Measurements from ENCODE around the gene C1QTNF8.

Gene C1QTNF8

GRCh38 chr16:1127101-1127500, 31.1 kb upstream of the C1QTNF8 start:
- DNase-seq: no peak

DNA sequence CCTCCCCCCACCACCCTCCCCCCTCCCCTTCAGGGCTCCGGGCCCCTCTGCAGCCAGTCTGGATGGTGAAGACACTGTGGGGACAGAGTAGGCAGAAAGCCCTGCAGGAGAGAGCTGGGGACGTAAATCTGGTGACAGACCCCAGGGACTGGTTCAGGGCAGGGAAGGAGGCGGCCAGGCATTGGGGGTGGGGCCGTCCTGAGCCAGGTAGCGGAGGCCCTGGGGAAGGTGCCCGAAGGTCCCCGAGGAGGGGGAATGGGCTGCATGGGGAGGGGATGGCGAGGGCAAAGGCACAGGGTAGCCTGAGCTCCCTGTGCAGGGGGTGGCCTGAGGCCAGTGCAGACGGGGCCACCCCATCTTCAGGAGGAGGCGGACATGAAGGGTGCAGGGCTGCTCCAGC, 30.5 kb upstream of the C1QTNF8 start:
- DNase-seq: no peak

GRCh38 chr16:1126044-1126443, 30.0 kb upstream of the C1QTNF8 start:
- DNase-seq: no peak

GRCh38 chr16:1125471-1125870, 29.4 kb upstream of the C1QTNF8 start:
- DNase-seq: no peak

DNA sequence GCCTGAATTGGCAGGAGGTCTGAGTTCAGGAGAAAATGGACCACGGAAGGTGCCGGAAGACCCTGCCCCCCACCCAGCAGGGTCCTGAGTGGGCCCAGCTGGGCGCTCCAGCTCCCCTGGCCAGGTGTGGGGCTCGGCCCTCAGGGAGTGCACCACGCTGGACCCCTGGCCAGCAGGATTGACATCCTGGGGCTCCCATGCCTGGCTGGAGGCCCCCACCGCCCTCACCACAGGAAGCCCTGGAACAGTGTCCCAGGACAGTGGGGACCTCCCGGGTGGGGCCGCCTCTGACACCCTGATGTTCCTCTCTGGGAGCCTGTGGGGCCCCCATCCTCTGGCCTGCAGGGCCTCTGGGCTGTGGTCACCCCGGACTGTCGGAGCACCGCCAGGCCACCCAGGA, 28.8 kb upstream of the C1QTNF8 start:
- no peak for DNase-seq

DNA sequence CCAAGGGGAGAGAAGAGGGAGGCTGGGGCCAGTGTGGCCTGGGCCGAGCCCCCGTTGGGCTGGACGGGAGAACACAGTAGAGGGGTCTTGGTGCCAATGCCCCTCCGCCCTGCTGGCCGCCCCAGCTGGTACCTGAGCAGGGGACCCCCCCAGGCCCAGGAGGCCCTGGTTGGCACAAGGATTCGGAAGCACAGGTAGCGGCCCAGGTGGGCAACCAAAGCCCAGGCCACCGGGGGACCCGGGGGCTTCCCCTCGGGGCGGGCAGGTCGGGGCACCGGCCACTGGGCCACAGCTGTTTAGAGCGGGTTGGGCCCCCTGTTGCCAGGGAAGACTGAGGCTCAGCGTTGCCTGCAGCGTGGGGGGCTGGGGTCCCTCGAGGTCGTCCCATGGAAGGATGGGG, 28.2 kb upstream of the C1QTNF8 start:
- DNase-seq: no peak

- no peak for DNase-seq
These were observed 27.6 kb upstream of the C1QTNF8 start for GRCh38 chr16:1123525-1124230.

GRCh38 chr16:1122398-1122765, 26.3 kb upstream of the C1QTNF8 start:
- DNase-seq: no peak

- DNase-seq: no peak
These were observed 25.8 kb upstream of the C1QTNF8 start for GRCh38 chr16:1121601-1122397.

GRCh38 chr16:1121009-1121408, 25.0 kb upstream of the C1QTNF8 start:
- DNase-seq: no peak

GRCh38 chr16:1120577-1120941, 24.5 kb upstream of the C1QTNF8 start:
- no peak for DNase-seq

- DNase-seq: no peak
These were observed 23.9 kb upstream of the C1QTNF8 start for GRCh38 chr16:1119766-1120576.

- DNase-seq: no peak
These were observed 23.1 kb upstream of the C1QTNF8 start for GRCh38 chr16:1119129-1119528.

- no peak for DNase-seq
These were observed 21.9 kb upstream of the C1QTNF8 start for GRCh38 chr16:1117926-1118325.

- DNase-seq: no peak
These were observed 21.3 kb upstream of the C1QTNF8 start for GRCh38 chr16:1117176-1117900.

GRCh38 chr16:1116693-1117077, 20.6 kb upstream of the C1QTNF8 start:
- DNase-seq: no peak

DNA sequence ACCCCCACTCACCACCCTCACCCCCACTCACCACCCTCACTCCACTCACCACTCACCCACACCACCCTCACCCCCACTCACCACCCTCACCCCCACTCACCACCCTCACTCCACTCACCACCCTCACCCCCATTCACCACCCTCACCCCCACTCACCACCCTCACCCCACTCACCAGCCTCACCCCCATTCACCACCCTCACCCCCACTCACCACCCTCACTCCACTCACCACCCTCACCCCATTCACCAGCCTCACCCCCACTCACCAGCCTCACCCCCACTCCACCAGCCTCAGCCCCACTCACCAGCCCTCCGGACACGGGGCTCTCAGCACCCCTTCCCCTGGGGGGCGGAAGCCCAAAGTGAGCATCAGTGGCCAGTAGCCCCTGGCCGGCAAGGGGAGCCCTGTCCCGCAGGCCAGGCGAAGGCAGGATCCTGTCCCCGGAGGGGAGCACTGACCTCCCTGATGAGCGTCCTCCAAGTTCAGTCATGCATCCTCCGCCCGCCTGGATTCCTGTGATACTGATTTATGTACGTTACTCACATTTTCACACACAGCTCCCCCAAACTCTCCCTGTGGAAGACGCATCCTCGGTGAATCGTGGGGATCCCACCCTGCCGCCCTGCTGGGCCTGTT, 18.0 kb upstream of the C1QTNF8 start:
- DNase-seq: no peak

- DNase-seq: no peak
These were observed 17.4 kb upstream of the C1QTNF8 start for GRCh38 chr16:1113489-1113888.

DNA sequence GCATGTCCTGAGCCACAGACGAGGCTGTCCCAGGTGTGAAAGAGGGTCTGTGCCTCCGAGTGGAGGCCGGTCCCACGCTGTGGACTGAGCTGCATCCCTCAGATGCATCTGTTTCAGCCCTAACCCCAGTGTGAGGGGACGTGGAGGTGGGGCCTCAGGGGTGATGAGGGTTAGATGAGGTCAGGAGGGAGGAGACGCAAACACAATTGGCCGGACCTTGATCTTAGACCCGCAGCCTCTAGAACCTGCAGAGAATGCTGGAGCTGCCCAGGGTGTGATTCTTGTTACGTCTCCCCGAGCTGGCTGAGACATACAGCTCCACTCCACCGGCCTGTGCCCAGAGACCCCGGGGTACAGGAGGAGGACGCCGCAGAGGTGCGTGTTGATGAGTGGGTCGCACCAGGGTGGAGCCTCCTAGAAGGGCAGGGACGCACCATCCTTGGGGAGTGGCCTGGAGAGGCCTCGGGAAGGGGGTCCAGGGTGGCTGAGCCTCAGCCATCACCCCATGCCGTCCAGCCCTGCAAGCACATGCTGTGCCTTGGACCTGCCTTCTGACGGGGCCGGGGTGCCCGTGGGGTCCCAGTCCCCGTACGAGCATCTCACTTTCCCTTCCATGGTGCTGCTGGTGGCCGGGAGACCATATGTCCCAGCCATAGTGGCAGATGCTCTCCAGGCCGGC, 16.6 kb upstream of the C1QTNF8 start:
- no peak for DNase-seq

DNA sequence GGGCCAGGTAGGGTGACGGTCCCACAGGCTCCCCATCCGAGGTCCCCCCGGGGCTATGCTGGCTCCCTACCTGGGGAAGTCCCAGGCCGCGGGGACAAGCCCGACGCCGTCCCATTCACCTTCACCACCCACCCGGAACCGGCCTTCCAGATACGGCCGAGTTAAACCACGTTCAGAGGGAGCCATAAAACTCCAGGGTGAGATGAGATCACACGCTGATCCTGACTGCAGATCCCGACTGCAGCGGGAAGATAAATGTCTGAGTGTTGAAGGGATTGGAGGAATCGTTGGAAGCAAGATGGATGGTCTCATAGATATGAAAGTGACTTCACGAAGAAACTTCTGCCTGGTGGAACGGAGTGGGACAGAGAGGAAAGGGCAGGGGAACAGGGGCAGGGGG, 13.6 kb upstream of the C1QTNF8 start:
- no peak for DNase-seq

DNA sequence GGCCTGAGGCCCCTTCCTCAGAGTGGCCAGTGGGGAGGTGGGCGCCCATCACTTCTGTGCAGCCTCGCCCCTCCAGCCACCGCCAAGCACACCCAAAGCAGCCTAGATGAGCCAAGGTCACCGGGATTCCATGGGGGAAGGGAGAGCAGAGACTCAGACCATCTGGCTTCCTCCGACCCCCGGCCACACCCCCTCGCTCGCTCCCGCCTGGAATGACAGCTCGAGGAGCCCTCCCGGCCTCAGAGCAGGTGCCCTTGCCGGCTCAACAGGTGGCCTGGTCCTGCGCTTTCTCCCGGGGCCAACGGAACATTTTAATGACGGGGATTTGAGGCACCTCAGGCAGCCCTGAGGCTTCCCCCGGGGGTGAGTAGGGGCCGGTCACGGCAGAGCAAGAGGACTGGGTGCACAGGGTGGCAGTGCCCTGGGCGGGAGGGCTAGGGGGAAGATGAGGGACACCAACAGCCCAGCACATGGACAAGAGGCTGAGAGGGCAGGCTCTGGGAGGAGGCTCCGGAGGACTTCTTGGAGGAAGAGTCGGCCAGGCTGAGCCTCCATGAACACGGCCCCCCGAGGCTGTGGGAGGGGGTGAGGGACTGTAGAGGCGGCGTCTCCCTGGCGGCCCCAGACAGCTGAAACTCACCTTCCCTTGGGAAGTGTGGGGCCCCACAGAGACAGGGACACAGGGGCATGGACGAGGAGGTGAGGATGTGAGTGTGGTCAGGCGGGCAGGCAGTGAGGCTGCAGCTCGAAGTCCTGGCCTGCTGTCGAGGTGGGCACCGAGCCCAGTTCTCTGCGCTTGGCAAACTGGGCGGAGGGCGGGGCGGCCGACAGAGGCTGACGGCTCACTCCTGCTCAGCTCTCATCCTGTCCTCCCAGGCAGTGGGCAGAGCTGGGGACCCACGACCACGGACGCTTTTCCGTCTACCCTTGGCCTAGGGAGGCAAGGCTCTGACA, 12.5 kb upstream of the C1QTNF8 start:
- no peak for DNase-seq
